Upper lobe of left lung (tissue), 6 donors: ENCODE results near the gene ALB. TPM values are rescaled to one million over a fixed set of nuclear protein-coding genes. Genes with fewer than 3 reads are reported as not detected.

Experiments used
- ATAC-seq, 2 donors: fragments of 200-7000 bp; cut with Tn5 transposase; one replicate each; pipeline ENCODE4 v1.9.1; 2022; ENCODE audit warnings: mild to moderate bottlenecking in 2 of 2, moderate library complexity in 2 of 2; ENCODE audit not compliant: low FRiP score in 2 of 2
- DNase-seq, 2 donors: peaks; one replicate each; pipeline ENCODE4 v3.0.0-alpha.2; 2019 to 2020
- H3K27ac ChIP-seq, 4 donors: fragments of 200-600 bp; sonication (generic); one replicate each; pipeline ENCODE4 v1.5.1; 2016 to 2019
- H3K27me3 ChIP-seq, 4 donors: fragments of 200-600 bp; sonication (generic); one replicate each; pipeline ENCODE4 v1.5.1; 2017 to 2019
- H3K36me3 ChIP-seq, 4 donors: fragments of 200-600 bp; sonication (generic); one replicate each; pipeline ENCODE4 v1.5.1; 2016 to 2019
- H3K4me1 ChIP-seq, 4 donors: fragments of 200-600 bp; sonication (generic); one replicate each; pipeline ENCODE4 v1.5.1; 2018 to 2019
- H3K4me3 ChIP-seq, 4 donors: fragments of 200-600 bp; sonication (generic); one replicate each; pipeline ENCODE4 v1.5.1; 2017 to 2019; ENCODE audit warnings: mild to moderate bottlenecking in 2 of 4, moderate library complexity in 1 of 4
- H3K9me3 ChIP-seq, 4 donors: fragments of 200-600 bp; sonication (generic); one replicate each; pipeline ENCODE4 v1.5.1; 2018 to 2019
- EP300 ChIP-seq, 4 donors: sonication (generic); formaldehyde crosslinking; IDR thresholded peaks; one replicate each; pipeline ENCODE4 v1.5.1; 2017; ENCODE audit warnings: antibody characterized with exemption in 4 of 4, control low read depth in 2 of 4
- POLR2A ChIP-seq, 4 donors: fragments of 450-650 bp; IDR thresholded peaks; one replicate each; pipeline ENCODE4 v1.5.1; 2016 to 2017; ENCODE audit warnings: antibody characterized with exemption in 4 of 4, mild to moderate bottlenecking in 2 of 4
- POLR2AphosphoS5 ChIP-seq, 2 donors: sonication (generic); formaldehyde crosslinking; IDR thresholded peaks; one replicate each; pipeline ENCODE4 v1.5.1; 2017; ENCODE audit warnings: antibody characterized with exemption in 2 of 2
- WGBS, 2 donors: methylation state at CpG; one replicate each; pipeline ENCODE4 v1.1.5; 2017 to 2018; 5-methylcytosine and 5-hydroxymethylcytosine counted together
- total RNA-seq, 6 donors: library from RNA; depleted of rRNA in 4 of 6; stranded (reverse); fragments of >200 nt in 4 of 6; gene quantifications; one replicate each; pipeline versions ENCODE4 v1.1.0 to v1.2.1, GENCODE V29; 2016 to 2021
- TF ChIP-seq, protein P1 (sequence below), 6 experiments: fragments of 450-650 bp in 4 of 6; fragments of 200-600 bp in 2 of 6; sonication (generic) in 2 of 6; IDR thresholded peaks; one replicate each; pipeline ENCODE4 v1.5.1; 2016 to 2019; ENCODE audit warnings: antibody characterized with exemption in 6 of 6
- donor health status: DM: no; HTN: no; CAD: no; lungs with moderate emphysema.
- donor health status: DM: no; HTN: yes; CAD: no; lungs with severe emphysema.

Gene ALB
- total RNA-seq, 6 donors from 2014 or later, result 0.30 to 44.5 (median 13.7) TPM; not detected in 2

DNA sequence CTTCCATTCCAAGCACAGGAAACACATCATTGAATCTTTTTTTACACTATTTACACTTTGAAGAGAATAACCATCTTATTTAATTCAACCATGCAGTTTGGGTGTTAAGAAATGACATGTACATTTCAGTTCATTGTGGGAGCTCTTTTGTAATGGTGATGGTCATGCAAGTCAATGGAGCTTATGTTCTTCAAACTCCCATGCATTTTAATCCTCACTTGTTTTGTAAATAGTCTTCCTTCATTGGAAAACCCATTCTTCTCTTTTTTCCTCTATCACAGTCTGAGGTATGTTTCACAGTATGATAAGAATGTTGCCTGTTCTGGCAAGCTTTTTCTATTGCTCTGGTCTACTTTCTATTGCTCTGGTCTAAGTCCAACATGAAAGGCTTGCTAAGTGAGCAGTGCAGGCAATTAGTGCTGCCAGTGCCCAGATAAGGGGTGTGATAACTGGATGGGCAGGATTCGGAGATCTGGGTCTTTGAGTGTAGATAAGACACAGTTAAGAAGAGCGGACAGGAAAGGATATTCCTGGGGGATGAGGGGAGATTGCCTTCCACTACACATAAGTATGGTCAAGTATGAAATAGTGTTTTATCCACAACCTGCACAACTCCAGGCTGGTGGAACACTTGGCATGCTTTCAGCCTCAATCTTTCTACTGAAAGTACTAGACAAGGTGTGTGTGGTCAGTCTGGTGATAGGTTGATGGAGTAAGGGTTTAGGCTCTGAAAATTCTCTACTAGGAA lies 49.0 kb downstream of the ALB start:
- no peak for DNase-seq
- H3K9me3 ChIP-seq, result no peaks in the 10 kb centered on the region

DNA sequence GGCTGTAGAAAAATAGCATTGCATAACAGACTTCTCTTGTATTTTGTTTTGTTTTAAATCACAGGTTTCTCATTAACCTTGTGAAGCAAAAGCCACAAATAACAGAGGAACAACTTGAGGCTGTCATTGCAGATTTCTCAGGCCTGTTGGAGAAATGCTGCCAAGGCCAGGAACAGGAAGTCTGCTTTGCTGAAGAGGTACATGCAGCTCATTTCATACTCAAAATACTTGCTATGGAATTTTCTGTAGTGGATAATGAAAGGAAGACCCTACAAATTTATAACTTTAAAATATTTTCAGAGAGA lies 49.6 kb downstream of the ALB start:
- H3K4me3 ChIP-seq, result no peak overlapping the region
- H3K4me1 ChIP-seq, result no peaks in the 10 kb centered on the region
- H3K36me3 ChIP-seq, result no peaks in the 10 kb centered on the region
- no peak for ATAC-seq
- no peak for TF ChIP-seq EP300 (IDR thresholded peaks at IDR 0.05)
- no peak for TF ChIP-seq POLR2A (IDR thresholded peaks at IDR 0.05)
- TF ChIP-seq, protein P1, sequence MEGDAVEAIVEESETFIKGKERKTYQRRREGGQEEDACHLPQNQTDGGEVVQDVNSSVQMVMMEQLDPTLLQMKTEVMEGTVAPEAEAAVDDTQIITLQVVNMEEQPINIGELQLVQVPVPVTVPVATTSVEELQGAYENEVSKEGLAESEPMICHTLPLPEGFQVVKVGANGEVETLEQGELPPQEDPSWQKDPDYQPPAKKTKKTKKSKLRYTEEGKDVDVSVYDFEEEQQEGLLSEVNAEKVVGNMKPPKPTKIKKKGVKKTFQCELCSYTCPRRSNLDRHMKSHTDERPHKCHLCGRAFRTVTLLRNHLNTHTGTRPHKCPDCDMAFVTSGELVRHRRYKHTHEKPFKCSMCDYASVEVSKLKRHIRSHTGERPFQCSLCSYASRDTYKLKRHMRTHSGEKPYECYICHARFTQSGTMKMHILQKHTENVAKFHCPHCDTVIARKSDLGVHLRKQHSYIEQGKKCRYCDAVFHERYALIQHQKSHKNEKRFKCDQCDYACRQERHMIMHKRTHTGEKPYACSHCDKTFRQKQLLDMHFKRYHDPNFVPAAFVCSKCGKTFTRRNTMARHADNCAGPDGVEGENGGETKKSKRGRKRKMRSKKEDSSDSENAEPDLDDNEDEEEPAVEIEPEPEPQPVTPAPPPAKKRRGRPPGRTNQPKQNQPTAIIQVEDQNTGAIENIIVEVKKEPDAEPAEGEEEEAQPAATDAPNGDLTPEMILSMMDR (IDR thresholded peaks at IDR 0.05), result no peak
- TF ChIP-seq POLR2AphosphoS5 (IDR thresholded peaks at IDR 0.05), result no peak
- no peaks in the 10 kb centered on the region for H3K27me3 ChIP-seq
- H3K9me3 ChIP-seq, result no peaks in the 10 kb centered on the region
- H3K27ac ChIP-seq, result no peak overlapping the region
- DNase-seq, result no peak

More for the DNA sequence above, 49.0 kb downstream of the ALB start:
- 58 to 68% methylated on average over 2 of the region's 2 CpGs for WGBS, 2 donors
- H3K36me3 ChIP-seq, result no peaks in the 10 kb centered on the region
- H3K4me3 ChIP-seq, result no peak overlapping the region
- no peaks in the 10 kb centered on the region for H3K27me3 ChIP-seq
- no peak for TF ChIP-seq EP300 (IDR thresholded peaks at IDR 0.05)
- no peak for TF ChIP-seq POLR2AphosphoS5 (IDR thresholded peaks at IDR 0.05)
- TF ChIP-seq POLR2A (IDR thresholded peaks at IDR 0.05), result no peak
- TF ChIP-seq, protein P1 (IDR thresholded peaks at IDR 0.05), result no peak
- ATAC-seq, result no peak
- no peak overlapping the region for H3K27ac ChIP-seq
- H3K4me1 ChIP-seq, result no peaks in the 10 kb centered on the region

DNA sequence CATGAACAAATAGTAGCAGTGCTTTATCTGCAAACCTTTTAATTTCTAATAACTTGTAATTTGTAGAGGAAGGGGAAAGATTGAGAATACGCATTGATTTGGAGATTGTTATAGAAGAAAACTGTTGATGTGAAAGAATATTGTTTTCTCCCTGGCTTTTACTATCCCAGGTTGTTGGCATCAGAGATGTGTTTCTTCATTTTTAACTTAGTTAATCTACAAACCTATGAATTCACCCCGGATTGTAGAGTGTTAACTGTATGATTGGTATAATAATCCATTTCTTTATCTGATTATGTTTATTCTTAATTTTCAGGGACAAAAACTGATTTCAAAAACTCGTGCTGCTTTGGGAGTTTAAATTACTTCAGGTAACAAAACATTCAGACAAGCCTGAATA lies 50.8 kb downstream of the ALB start:
- 81 to 86% methylated on average over 3 of the region's 3 CpGs for WGBS, 2 donors
- Histone ChIP-seq H3K9me3 (no peaks in the 10 kb centered on the region), H3K27me3 (no peaks in the 10 kb centered on the region), H3K36me3 (no peaks in the 10 kb centered on the region), H3K4me3 (no peak overlapping the region), H3K4me1 (no peaks in the 10 kb centered on the region), H3K27ac (no peak overlapping the region)
- ATAC-seq (no peak), DNase-seq (no peak)
- no peak for TF ChIP-seq EP300 (IDR thresholded peaks at IDR 0.05)
- TF ChIP-seq, protein P1 (IDR thresholded peaks at IDR 0.05), result no peak
- TF ChIP-seq POLR2A (IDR thresholded peaks at IDR 0.05), result no peak

DNA sequence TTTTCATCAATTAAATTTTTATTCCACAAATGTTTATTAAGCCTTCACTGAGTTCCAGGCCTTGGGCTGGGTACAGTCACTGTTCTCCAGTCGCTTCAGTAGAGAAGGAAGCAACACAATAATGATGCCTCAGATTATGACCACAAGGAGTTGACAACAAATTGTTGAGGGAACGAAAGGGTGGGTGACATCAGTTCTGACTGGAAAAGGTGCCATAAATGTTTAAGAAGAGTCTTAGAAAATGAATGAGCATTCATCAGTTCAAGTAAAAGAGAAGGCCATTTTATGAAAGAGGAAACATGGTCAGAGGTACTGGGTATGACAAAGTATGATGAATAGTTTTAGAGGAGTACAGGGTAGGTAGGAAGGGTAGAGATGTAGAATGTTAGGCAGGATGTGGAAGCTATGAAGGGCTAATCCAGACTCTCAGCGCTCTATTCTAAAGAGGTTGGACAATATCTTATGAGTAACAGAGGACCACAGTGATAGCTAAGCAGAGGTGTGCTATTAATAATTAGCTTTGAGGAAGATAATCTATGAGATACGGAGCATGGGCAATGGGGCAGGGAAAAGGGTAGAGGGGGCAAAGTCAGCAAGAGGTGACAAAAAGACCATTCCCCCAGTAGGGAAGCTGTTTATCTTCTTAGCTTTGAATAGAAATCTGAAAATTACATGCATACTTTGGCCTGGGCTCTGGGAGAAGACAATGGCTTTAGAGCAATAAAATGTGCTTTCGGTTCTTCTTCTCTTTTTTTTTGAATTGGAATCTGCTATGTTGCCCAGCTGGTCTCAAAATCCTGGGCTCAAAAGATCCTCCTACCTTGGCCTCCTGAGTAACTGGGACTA lies 52.3 kb downstream of the ALB start:
- no peaks in the 10 kb centered on the region for H3K9me3 ChIP-seq
- no peak for ATAC-seq
- WGBS, 2 donors, result 71 to 84% methylated on average over 5 of the region's 5 CpGs

More for the DNA sequence above, 52.3 kb downstream of the ALB start:
- Histone ChIP-seq H3K4me1 (no peaks in the 10 kb centered on the region), H3K27me3 (no peaks in the 10 kb centered on the region), H3K4me3 (no peak overlapping the region), H3K27ac (no peak overlapping the region), H3K36me3 (no peaks in the 10 kb centered on the region)
- TF ChIP-seq, protein P1 (IDR thresholded peaks at IDR 0.05), result no peak
- no peak for TF ChIP-seq EP300 (IDR thresholded peaks at IDR 0.05)
- TF ChIP-seq POLR2A (IDR thresholded peaks at IDR 0.05), result no peak
- DNase-seq, result no peak
